Natural killer cell treated with Interleukin-12 subunit alpha and Interleukin-12 subunit beta and Interleukin-15 and Interleukin-18, amount 100 ng/mL, for 72 hours (primary cell): ENCODE results near the gene MYO7A. TPM values are rescaled to one million over a fixed set of nuclear protein-coding genes. Genes with fewer than 3 reads are reported as not detected.
A peak's percentile ranks its signal among the peaks of the same experiment; 100 is the strongest.

Source experiments
- ATAC-seq, 2 donors: fragments of 150-1000 bp; cut with Tn5 transposase in 1 of 2; sonication (Bioruptor Pico), chemical (Tn5 transposase) in 1 of 2; 2 replicates each; pipeline ENCODE4 v1.10.0; 2021
- DNase-seq: peaks from one replicate; pipeline ENCODE4 v3.0.0; 2022; ENCODE audit warnings: low spot score
- H3K27ac Mint-ChIP-seq, 2 donors: 1 replicate in 1 of 2; 2 replicates in 1 of 2; pipeline ENCODE4 v1.8.0; 2022; ENCODE audit warnings: mixed read lengths in 2 of 2, mild to moderate bottlenecking in 1 of 2, moderate library complexity in 1 of 2
- H3K27me3 Mint-ChIP-seq, 2 donors: 1 replicate in 1 of 2; 2 replicates in 1 of 2; pipeline ENCODE4 v1.8.0; 2022; ENCODE audit warnings: mixed read lengths in 2 of 2
- H3K36me3 Mint-ChIP-seq: one replicate; pipeline ENCODE4 v1.8.0; 2022; ENCODE audit warnings: mixed read lengths
- H3K4me1 Mint-ChIP-seq, 2 donors: 1 replicate in 1 of 2; 2 replicates in 1 of 2; pipeline ENCODE4 v1.8.0; 2022; ENCODE audit warnings: low read depth in 2 of 2, mixed read lengths in 2 of 2, mild to moderate bottlenecking in 1 of 2
- H3K4me3 Mint-ChIP-seq: one replicate; pipeline ENCODE4 v1.8.0; 2022; ENCODE audit warnings: mixed read lengths
- H3K9me3 Mint-ChIP-seq: 2 replicates; pipeline ENCODE4 v1.8.0; 2022; ENCODE audit warnings: mixed read lengths
- total RNA-seq, 2 donors: library from RNA; stranded (reverse); gene quantifications; one replicate each; pipeline ENCODE4 v1.2.3, GENCODE V29; 2022

MYO7A gene
- total RNA-seq, 2 donors from 2014 or later = 0.05 TPM; not detected in 1

DNA sequence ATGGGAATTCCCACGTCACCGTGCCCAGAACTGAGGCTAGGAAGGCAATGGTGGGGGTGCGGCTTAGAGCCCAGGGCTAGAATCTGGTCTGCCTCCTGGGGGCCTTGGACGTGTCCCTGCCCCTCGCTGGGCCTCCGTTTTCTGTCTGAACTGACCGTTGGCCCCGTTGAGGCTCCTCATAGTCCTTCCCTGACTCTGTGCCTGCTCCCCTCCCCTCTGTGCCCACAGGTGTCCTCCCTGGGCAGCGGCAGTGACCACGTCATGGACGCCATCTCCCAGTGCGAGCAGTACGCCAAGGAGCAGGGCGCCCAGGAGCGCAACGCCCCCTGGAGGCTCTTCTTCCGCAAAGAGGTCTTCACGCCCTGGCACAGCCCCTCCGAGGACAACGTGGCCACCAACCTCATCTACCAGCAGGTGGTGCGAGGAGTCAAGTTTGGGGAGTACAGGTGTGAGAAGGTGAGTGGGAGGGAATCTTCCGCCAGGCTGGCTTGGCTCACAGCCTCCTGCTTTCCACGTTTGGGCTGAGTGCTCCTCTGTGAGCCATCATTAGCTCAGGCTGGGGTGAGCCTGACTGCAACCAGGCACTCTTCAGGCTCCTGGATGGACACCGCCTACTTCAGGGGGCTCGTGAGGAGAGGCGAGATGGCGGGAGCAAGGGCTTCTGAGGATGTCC lies 63.9 kb downstream of the MYO7A start:
- Mint-ChIP-seq H3K27ac (no peak overlapping the region), H3K9me3 (no peaks in the 10 kb centered on the region), H3K4me3 (no peak overlapping the region)

DNA sequence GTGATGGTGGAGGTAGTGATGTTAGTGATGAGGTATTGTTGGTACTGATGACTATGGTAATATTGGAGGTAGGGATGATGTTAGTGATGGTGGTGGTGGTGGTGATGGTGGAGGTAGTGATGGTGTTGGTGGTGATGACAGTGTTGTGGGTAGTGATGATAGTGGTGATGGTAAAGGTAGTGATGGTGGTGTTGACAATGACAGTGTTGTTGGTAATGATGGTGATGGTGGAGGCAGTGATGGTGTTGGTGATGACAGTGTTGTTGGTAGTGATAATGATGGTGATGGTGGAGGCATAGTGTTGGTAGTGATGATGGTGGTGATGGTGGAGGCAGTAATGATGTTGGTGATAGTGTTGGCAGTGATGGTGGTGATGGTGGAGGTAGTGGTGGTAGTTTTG lies 65.1 kb downstream of the MYO7A start:
- ATAC-seq = no peak
- Mint-ChIP-seq H3K36me3 (no peaks in the 10 kb centered on the region), H3K27ac (no peak overlapping the region), H3K9me3 (no peaks in the 10 kb centered on the region), H3K4me1 (no peaks in the 10 kb centered on the region), H3K27me3 (no peaks in the 10 kb centered on the region), H3K4me3 (no peak overlapping the region)
- DNase-seq = no peak

More for the DNA sequence above, 63.9 kb downstream of the MYO7A start:
- peaks cover 0 to 2% of the 10 kb centered on the region in 2 donors for H3K4me1 Mint-ChIP-seq
- ATAC-seq (no peak), DNase-seq (no peak)
- no peaks in the 10 kb centered on the region for H3K27me3 Mint-ChIP-seq
- no peaks in the 10 kb centered on the region for H3K36me3 Mint-ChIP-seq

GRCh38 chr11:77193911-77194830 lies 66.1 kb downstream of the MYO7A start:
- no peaks in the 10 kb centered on the region for H3K4me1 Mint-ChIP-seq
- DNase-seq (no peak), ATAC-seq (no peak)
- H3K27ac Mint-ChIP-seq = no peak overlapping the region
- H3K4me3 Mint-ChIP-seq = no peak overlapping the region
- H3K27me3 Mint-ChIP-seq = no peaks in the 10 kb centered on the region
- H3K9me3 Mint-ChIP-seq = no peaks in the 10 kb centered on the region
- H3K36me3 Mint-ChIP-seq = no peaks in the 10 kb centered on the region

GRCh38 chr11:77195071-77195755 lies 67.2 kb downstream of the MYO7A start:
- no peaks in the 10 kb centered on the region for H3K4me1 Mint-ChIP-seq
- DNase-seq = no peak

DNA sequence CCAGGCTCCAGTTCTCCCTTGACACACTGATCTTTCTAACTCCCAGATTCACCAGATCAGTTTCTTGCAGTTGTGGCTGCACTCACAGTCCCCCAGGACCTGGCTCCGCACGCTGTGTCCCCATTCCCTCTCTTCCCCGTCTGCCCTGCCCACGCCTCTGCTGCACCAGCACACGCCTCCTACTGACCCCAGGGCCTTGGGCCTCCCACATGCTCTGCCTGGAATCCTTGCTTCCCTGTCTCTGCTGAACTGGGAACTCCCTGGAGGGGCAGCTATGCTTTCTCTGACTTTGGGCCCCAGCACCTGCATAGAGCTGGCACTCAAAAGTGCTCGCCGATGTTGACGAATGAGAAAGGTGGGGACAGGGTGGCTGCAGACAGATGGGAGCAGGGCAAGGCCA lies 68.9 kb downstream of the MYO7A start:
- peaks cover 0 to 2% of the 10 kb centered on the region in 2 donors for H3K4me1 Mint-ChIP-seq
- ATAC-seq (no peak), DNase-seq (no peak)
- H3K27me3 Mint-ChIP-seq = no peaks in the 10 kb centered on the region
- H3K9me3 Mint-ChIP-seq = no peaks in the 10 kb centered on the region
- no peak overlapping the region for H3K4me3 Mint-ChIP-seq
- H3K36me3 Mint-ChIP-seq = no peaks in the 10 kb centered on the region
- no peak overlapping the region for H3K27ac Mint-ChIP-seq

More at GRCh38 chr11:77195071-77195755, 67.2 kb downstream of the MYO7A start:
- Mint-ChIP-seq H3K27me3 (no peaks in the 10 kb centered on the region), H3K27ac (no peak overlapping the region), H3K4me3 (no peak overlapping the region), H3K36me3 (no peaks in the 10 kb centered on the region), H3K9me3 (no peaks in the 10 kb centered on the region)
- no peak for ATAC-seq

- no peak for DNase-seq
- Mint-ChIP-seq H3K4me1 (peaks cover 0 to 2% of the 10 kb centered on the region in 2 donors), H3K4me3 (no peak overlapping the region), H3K27me3 (no peaks in the 10 kb centered on the region), H3K9me3 (no peaks in the 10 kb centered on the region), H3K27ac (no peak overlapping the region), H3K36me3 (no peaks in the 10 kb centered on the region)
- no peak for ATAC-seq
Measured at GRCh38 chr11:77197626-77198320, 69.7 kb downstream of the MYO7A start.

- H3K27me3 Mint-ChIP-seq = no peaks in the 10 kb centered on the region
- no peak overlapping the region for H3K27ac Mint-ChIP-seq
- no peaks in the 10 kb centered on the region for H3K9me3 Mint-ChIP-seq
- ATAC-seq (peak in 1 of 2 donors; percentile 48), DNase-seq (no peak)
- peaks cover 0 to 4% of the 10 kb centered on the region in 2 donors for H3K4me1 Mint-ChIP-seq
- H3K36me3 Mint-ChIP-seq = no peaks in the 10 kb centered on the region
- no peak overlapping the region for H3K4me3 Mint-ChIP-seq
Measured at GRCh38 chr11:77198440-77198849, 70.4 kb downstream of the MYO7A start.

GRCh38 chr11:77199137-77199745 lies 71.2 kb downstream of the MYO7A start:
- no peak for DNase-seq

GRCh38 chr11:77200351-77201268 lies 72.6 kb downstream of the MYO7A start:
- Mint-ChIP-seq H3K4me3 (no peak overlapping the region), H3K36me3 (no peaks in the 10 kb centered on the region), H3K4me1 (peaks cover 0 to 5% of the 10 kb centered on the region in 2 donors), H3K9me3 (no peaks in the 10 kb centered on the region), H3K27ac (no peak overlapping the region), H3K27me3 (no peaks in the 10 kb centered on the region)
- ATAC-seq = no peak
- DNase-seq = peak; percentile 13

More at GRCh38 chr11:77199137-77199745, 71.2 kb downstream of the MYO7A start:
- H3K27ac Mint-ChIP-seq = no peak overlapping the region
- no peaks in the 10 kb centered on the region for H3K27me3 Mint-ChIP-seq
- peaks cover 0 to 5% of the 10 kb centered on the region in 2 donors for H3K4me1 Mint-ChIP-seq
- H3K9me3 Mint-ChIP-seq = no peaks in the 10 kb centered on the region
- H3K4me3 Mint-ChIP-seq = no peak overlapping the region
- H3K36me3 Mint-ChIP-seq = no peaks in the 10 kb centered on the region
- ATAC-seq = no peak

- Mint-ChIP-seq H3K36me3 (no peaks in the 10 kb centered on the region), H3K27me3 (no peaks in the 10 kb centered on the region), H3K4me3 (no peak overlapping the region), H3K27ac (no peak overlapping the region), H3K9me3 (no peaks in the 10 kb centered on the region), H3K4me1 (peaks cover 0 to 5% of the 10 kb centered on the region in 2 donors)
- DNase-seq (peak; percentile 56), ATAC-seq (no peak)
Measured at GRCh38 chr11:77201370-77201769, 73.3 kb downstream of the MYO7A start.

DNA sequence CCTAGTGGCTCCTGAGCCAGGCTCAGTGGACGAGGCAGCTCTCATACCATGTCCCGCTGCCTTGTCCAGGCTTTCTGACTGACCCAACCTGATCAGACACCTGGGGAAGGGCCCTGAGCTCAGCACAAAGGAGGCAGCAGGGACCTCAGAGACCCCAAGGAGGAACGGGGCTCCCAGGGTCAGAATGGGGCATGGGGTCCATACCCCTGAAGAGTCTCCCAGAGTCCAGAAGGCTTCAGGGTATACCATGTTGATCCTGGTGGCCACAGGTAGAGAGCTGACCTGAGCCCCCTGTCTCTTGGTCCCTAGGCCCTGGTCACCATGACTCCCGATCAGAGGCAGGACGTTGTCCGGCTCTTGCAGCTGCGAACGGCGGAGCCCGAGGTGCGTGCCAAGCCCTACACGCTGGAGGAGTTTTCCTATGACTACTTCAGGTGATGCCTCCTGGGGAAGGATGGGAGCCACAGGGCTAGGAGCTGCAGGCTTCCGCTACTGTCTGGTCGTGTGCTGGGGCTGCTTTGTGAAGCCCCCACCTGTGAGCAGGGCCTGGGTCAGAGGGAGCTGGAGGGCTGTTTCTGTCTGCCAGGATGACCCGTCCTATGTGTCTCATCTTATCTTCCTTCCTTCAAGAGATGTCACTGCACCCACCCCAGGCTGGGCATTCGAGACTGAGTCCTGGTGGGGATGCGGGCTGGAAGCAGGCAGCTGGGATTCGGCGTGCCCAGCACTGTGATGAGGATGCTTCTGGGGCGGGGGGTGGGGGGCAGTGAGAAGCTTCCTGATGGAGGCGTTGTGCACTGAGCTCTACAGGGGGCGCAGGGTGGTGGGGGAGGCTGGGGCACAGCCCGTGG lies 74.2 kb downstream of the MYO7A start:
- no peaks in the 10 kb centered on the region for H3K9me3 Mint-ChIP-seq
- H3K27ac Mint-ChIP-seq = no peak overlapping the region
- no peaks in the 10 kb centered on the region for H3K27me3 Mint-ChIP-seq
- H3K4me1 Mint-ChIP-seq = peaks cover 0 to 5% of the 10 kb centered on the region in 2 donors
- ATAC-seq = no peak
- H3K4me3 Mint-ChIP-seq = no peak overlapping the region
- H3K36me3 Mint-ChIP-seq = no peaks in the 10 kb centered on the region
- DNase-seq = peak; percentile 41
